Transverse colon (tissue), 4 donors: ENCODE measurements around the gene COQ10B. TPM values are rescaled to one million over a fixed set of nuclear protein-coding genes. Genes with fewer than 3 reads are reported as not detected.

Source experiments
- DNase-seq: peaks from one replicate; pipeline ENCODE4 v3.0.0-alpha.2; 2019
- H3K27ac ChIP-seq, 4 donors: fragments of 200-600 bp; sonication (generic); 2 replicates each; pipeline ENCODE4 v1.5.1; 2016 to 2018; ENCODE audit warnings: inconsistent platforms in 4 of 4
- H3K27me3 ChIP-seq: fragments of 200-600 bp; sonication (generic); 2 replicates; pipeline ENCODE4 v1.5.1; 2017; ENCODE audit warnings: inconsistent platforms
- H3K36me3 ChIP-seq, 4 donors: fragments of 200-600 bp; sonication (generic); 2 replicates each; pipeline ENCODE4 v1.5.1; 2017 to 2019; ENCODE audit warnings: inconsistent platforms in 4 of 4
- H3K4me1 ChIP-seq, 4 donors: fragments of 200-600 bp; sonication (generic); 2 replicates each; pipeline ENCODE4 v1.5.1; 2017 to 2020; ENCODE audit warnings: inconsistent platforms in 4 of 4
- H3K4me3 ChIP-seq, 4 donors: fragments of 200-600 bp; sonication (generic); 1 replicate in 1 of 4; 2 replicates in 3 of 4; pipeline versions ENCODE4 v1.5.1 to v1.6.1; 2017 to 2019; ENCODE audit warnings: inconsistent platforms in 4 of 4
- H3K9me3 ChIP-seq, 2 donors: fragments of 200-600 bp; sonication (generic); 2 replicates each; pipeline ENCODE4 v1.5.1; 2017 to 2019; ENCODE audit warnings: inconsistent platforms in 2 of 2
- EP300 ChIP-seq: sonication (generic); formaldehyde crosslinking; IDR thresholded peaks from one replicate; pipeline ENCODE4 v1.6.1; 2017; ENCODE audit warnings: antibody characterized with exemption, low read depth
- POLR2A ChIP-seq: fragments of 450-650 bp; IDR thresholded peaks from one replicate; pipeline ENCODE4 v1.6.1; 2016; ENCODE audit warnings: antibody characterized with exemption, mild to moderate bottlenecking, moderate library complexity
- POLR2AphosphoS5 ChIP-seq, 3 donors: sonication (generic); formaldehyde crosslinking; IDR thresholded peaks; one replicate each; pipeline ENCODE4 v1.6.1; 2016; ENCODE audit warnings: antibody characterized with exemption in 3 of 3
- WGBS, 2 donors: methylation state at CpG; one replicate each; pipeline ENCODE4 v1.1.5; 2018; ENCODE audit warnings: low coverage in 1 of 2; 5-methylcytosine and 5-hydroxymethylcytosine counted together
- in situ Hi-C, 4 donors: fragments of 200-750 bp; cut with MboI; loops; one replicate each; pipeline versions ENCODE4 v1.15.0 to v1.15.1; 2017; ENCODE audit warnings: low sequenced_read_pairs in 3 of 4, low pct_ligation_motif_present in 1 of 4, low pct_unique_long_range_greater_than_20kb in 1 of 4
- intact Hi-C: fragments of 100-400 bp; cut with DNase I; formaldehyde crosslinking; loops from one replicate; pipeline ENCODE4 v1.15.1; 2023; ENCODE audit warnings: low total_unique reads
- total RNA-seq, 4 donors: library from RNA; depleted of rRNA; stranded (reverse); fragments of >200 nt; gene quantifications; one replicate each; pipeline ENCODE4 v1.1.0, GENCODE V29; 2016
- TF ChIP-seq, protein P1 (sequence below), 5 experiments: fragments of 200-600 bp in 3 of 5; fragments of 450-650 bp in 2 of 5; sonication (generic) in 3 of 5; IDR thresholded peaks; 1 replicate in 2 of 5; 2 replicates in 3 of 5; pipeline ENCODE4 v1.5.1; 2016 to 2017; ENCODE audit warnings: antibody characterized with exemption in 5 of 5, inconsistent platforms in 3 of 5, mild to moderate bottlenecking in 2 of 5, moderate library complexity in 1 of 5

Gene COQ10B
- total RNA-seq, 4 donors from 2014 or later, result 10.1 to 80.8 (median 30.7) TPM

DNA sequence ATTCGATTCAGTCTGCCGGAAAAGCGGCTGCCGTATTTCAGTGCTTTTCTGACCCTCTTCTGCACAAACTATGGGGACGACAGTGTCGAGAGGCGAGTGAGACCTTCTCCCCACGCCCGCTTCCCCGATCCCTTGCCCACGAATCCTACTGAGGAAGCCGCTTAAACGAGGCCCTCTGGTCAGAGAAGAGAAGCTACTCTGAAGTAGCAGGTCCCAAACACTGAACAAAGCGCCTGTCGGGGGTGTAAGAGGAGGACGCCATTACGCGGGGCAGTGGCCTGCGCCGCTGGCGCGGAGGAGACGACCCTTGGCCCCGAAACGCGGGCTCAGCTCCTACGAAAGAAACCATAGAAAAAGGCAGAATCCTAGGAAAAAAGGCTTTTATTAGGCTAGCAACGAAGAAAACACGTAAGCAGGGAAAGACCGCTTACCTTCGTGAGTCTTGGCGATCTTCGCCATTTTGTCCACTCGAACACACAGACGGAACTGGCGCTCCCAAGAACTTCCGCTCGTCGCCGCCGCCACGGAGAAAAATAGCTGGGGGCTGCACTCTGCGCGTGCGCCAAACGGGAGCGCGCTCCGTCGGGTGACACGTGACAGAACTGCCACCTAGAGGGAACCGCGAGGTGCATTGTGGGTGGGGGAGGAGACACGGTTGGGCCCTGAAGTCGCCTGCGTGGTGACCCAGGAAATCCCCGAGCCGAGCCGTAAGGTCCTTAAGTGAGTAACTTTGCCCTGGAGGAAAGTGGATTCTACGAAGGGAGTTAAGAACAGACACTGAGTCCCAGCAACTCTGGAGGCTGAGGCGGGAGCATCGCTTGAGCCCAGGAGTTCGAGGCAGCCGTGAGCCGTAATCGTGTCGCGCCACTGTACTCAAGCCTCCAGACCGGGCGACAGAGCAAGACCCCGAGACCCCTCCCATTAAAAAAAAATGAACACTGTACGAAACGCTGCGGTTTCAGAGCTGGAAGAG is 18.5 kb upstream of the COQ10B start, which contains the start of gene SF3B1:
SF3B1 (minus strand) TSS at position 488 of the 973 bp plus-strand sequence; CDS start at position 459, 29 bp downstream.
- 0 to 2% methylated on average over 7 to 73 of the region's 74 CpGs for WGBS, 2 donors
- Histone ChIP-seq H3K27me3 (no peaks in the 10 kb centered on the region), H3K27ac (peak within 1 kb of the TSS; percentile 94 to 99 (median 98)), H3K4me1 (peaks cover 23 to 49% (median 38%) of the 10 kb centered on the region in 4 donors), H3K9me3 (no peaks in the 10 kb centered on the region), H3K4me3 (peak within 1 kb of the TSS; percentile 77 to 97 (median 84)), H3K36me3 (no peaks in the 10 kb centered on the region)
- intact Hi-C loops, result loop anchor here (2.0 kb wide), 1 partner anchor 64 kb away; the partner anchor contains the start of gene HSPD1
- in situ Hi-C loops, result loop anchor here in 1 of 4 donors (10.0 kb wide), 1 partner anchor 60 kb away; the partner anchor contains the start of gene HSPD1
- DNase-seq, result peak; percentile 99
- TF ChIP-seq POLR2AphosphoS5 (IDR thresholded peaks at IDR 0.05) (peak; percentile 94 to 97 (median 96)), POLR2A (peak; percentile 96), EP300 (no peak)
- TF ChIP-seq, protein P1, sequence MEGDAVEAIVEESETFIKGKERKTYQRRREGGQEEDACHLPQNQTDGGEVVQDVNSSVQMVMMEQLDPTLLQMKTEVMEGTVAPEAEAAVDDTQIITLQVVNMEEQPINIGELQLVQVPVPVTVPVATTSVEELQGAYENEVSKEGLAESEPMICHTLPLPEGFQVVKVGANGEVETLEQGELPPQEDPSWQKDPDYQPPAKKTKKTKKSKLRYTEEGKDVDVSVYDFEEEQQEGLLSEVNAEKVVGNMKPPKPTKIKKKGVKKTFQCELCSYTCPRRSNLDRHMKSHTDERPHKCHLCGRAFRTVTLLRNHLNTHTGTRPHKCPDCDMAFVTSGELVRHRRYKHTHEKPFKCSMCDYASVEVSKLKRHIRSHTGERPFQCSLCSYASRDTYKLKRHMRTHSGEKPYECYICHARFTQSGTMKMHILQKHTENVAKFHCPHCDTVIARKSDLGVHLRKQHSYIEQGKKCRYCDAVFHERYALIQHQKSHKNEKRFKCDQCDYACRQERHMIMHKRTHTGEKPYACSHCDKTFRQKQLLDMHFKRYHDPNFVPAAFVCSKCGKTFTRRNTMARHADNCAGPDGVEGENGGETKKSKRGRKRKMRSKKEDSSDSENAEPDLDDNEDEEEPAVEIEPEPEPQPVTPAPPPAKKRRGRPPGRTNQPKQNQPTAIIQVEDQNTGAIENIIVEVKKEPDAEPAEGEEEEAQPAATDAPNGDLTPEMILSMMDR (IDR thresholded peaks at IDR 0.05), result no peak

DNA sequence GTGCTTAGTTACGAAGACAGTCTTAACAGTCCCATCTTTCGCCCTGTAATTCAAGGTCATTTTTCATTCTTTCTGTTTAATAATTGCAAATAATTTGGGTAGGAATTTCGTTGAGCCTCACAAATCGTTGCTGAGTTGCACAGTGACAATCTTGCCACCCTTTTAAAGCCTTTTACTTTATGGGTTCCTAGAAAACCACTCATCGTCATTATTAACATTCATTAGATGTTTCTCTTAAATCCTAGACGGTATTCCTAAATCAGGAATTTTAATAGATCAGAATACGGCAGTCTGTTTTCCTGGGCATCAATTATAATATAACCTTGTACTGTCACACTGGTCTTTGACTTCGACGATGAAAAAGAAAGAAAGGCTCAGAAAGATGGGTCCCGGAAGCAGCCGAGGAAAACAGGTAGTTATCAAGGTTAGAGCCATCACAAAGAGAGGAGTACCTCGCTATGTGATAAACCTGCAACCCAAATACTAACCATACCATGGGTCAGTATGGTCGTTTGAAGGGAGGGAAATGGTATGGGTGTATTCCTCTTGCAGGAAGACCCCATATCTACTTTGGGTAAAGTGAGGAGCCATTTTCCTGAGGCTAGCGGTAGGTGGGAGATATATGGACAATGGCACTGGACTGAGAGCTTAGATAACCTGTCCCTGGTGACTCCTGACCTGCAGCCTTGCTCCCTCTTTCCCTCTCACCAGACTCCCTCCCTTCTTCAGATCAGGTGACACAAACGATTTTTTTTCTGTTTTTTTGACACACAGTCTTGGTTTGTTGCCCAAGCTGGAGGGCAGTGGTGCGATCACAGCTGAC is 17.5 kb upstream of the COQ10B start:
- TF ChIP-seq, protein P1 (IDR thresholded peaks at IDR 0.05), result no peak
- TF ChIP-seq POLR2AphosphoS5 (IDR thresholded peaks at IDR 0.05) (no peak), EP300 (no peak)
- Histone ChIP-seq H3K36me3 (no peaks in the 10 kb centered on the region), H3K4me3 (peak overlapping the region; percentile 39 to 97 (median 84)), H3K9me3 (no peaks in the 10 kb centered on the region), H3K27ac (peak overlapping the region; percentile 94 to 99 (median 98)), H3K4me1 (peaks cover 19 to 39% (median 33%) of the 10 kb centered on the region in 4 donors), H3K27me3 (no peaks in the 10 kb centered on the region)
- in situ Hi-C loops (loop anchor here in 1 of 4 donors (10.0 kb wide), 1 partner anchor 59 kb away; the partner anchor contains the start of gene HSPD1), intact Hi-C loops (loop anchor here (2.0 kb wide), 1 partner anchor 63 kb away; the partner anchor contains the start of gene HSPD1)
- no peak for DNase-seq
- WGBS, 2 donors, result 21 to 25% methylated on average over 10 to 16 of the region's 16 CpGs

DNA sequence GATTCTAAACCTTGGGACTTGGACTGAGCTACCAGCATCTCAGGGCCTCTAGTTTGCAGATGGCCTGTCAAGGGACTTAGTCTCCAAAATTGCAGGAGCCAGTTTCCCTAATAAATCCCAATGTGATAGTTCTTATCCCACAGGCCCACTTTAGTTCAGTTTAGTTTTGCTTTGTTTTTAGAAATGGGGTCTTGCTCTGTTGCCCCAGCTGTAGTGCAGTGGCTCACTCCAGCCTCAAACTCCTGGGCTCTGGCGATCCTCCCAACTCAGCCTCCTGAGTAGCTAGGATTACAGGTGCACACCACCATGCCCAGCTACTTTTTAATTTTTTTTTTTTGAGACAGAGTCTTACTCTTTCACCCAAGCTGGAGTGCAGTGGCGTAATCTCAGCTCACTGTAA is 16.0 kb upstream of the COQ10B start:
- H3K27me3 ChIP-seq, result no peaks in the 10 kb centered on the region
- H3K4me3 ChIP-seq, result no peak overlapping the region
- DNase-seq, result no peak
- H3K4me1 ChIP-seq, result peaks cover 6 to 25% (median 18%) of the 10 kb centered on the region in 4 donors
- H3K9me3 ChIP-seq, result no peaks in the 10 kb centered on the region
- TF ChIP-seq POLR2AphosphoS5 (IDR thresholded peaks at IDR 0.05), result no peak
- no peak for TF ChIP-seq EP300
- TF ChIP-seq, protein P1 (IDR thresholded peaks at IDR 0.05), result no peak
- no peak for TF ChIP-seq POLR2A
- intact Hi-C loops, result no loop called here
- in situ Hi-C loops, result loop anchor here in 1 of 4 donors (10.0 kb wide), 1 partner anchor 57 kb away; the partner anchor contains the start of gene HSPD1
- no peak overlapping the region for H3K27ac ChIP-seq
- no peaks in the 10 kb centered on the region for H3K36me3 ChIP-seq
- 100% methylated on average over 1 to 2 of the region's 2 CpGs for WGBS, 2 donors
